HepG2 (cell line): ENCODE results near the gene PCGF2. TPM values are rescaled to one million over a fixed set of nuclear protein-coding genes. Genes with fewer than 3 reads are reported as not detected.
A peak's percentile ranks its signal among the peaks of the same experiment; 100 is the strongest.

ENCODE experiments used
- ATAC-seq: fragments of 200-7000 bp; cut with Tn5 transposase; 3 replicates; pipeline ENCODE4 v1.9.1; 2020; ENCODE audit warnings: mild to moderate bottlenecking, moderate library complexity
- BruUV-seq: library from RNA; stranded (reverse); fragments of 400-500 nt; replicated peaks from 2 replicates; lab custom pipeline; 2021; lab: Mats Ljungman, UMichigan
- CTCF ChIA-PET: fragments of 300-600 bp; formaldehyde crosslinking; extraction: SDS; loops from one replicate; lab custom pipeline; 2021; ENCODE audit warnings: low total read pairs, inconsistent platforms, low intra/inter-chr PET ratio; lab: Yijun Ruan, JAX
- POLR2A ChIA-PET: fragments of 350-600 bp; sonication (Branson Sonifier 250); formaldehyde crosslinking; loops from one replicate; lab custom pipeline; 2020; ENCODE audit warnings: antibody characterized with exemption, inconsistent platforms; lab: Yijun Ruan, JAX
- DNase-seq: peaks from one replicate; pipeline ENCODE4 v3.0.0-alpha.2; 2015; ENCODE audit warnings: low spot score
- FAIRE-seq: peaks from 3 replicates; lab custom pipeline; 2011; peaks lifted over from hg19 to GRCh38; lab: Jason Lieb, UNC
- H2AFZ ChIP-seq: one replicate; pipeline ENCODE4 v1.6.1; 2011; ENCODE audit warnings: low read length, inconsistent platforms
- H3K27ac ChIP-seq: fragments of 300-600 bp; 3 replicates; pipeline ENCODE4 v1.8.0; 2011; ENCODE audit warnings: mixed run types, mild to moderate bottlenecking, mixed read lengths, low read length, inconsistent platforms; ENCODE audit not compliant: insufficient read depth; ENCODE audit errors: extremely low read length
- H3K27me3 ChIP-seq, 2 experiments: fragments of 200-600 bp in 1 of 2; 2 replicates in 1 of 2; 3 replicates in 1 of 2; pipeline versions ENCODE4 v1.6.0 to v1.8.0; 2011; ENCODE audit warnings: low read length in 2 of 2, mild to moderate bottlenecking in 2 of 2, moderate library complexity in 2 of 2, inconsistent platforms in 1 of 2; ENCODE audit not compliant: insufficient read depth in 2 of 2, control insufficient read depth in 1 of 2
- H3K36me3 ChIP-seq, 2 experiments: fragments of 200-600 bp in 1 of 2; replicated peaks in 1 of 2; 2 replicates in 1 of 2; 3 replicates in 1 of 2; pipeline versions ENCODE4 v1.5.1 to v1.8.0; 2011; ENCODE audit warnings: low read length in 2 of 2, inconsistent platforms in 1 of 2; ENCODE audit not compliant: insufficient read depth in 2 of 2, control insufficient read depth in 1 of 2
- H3K4me1 ChIP-seq: 2 replicates; pipeline ENCODE4 v1.5.1; 2012; ENCODE audit warnings: low read length, inconsistent platforms; ENCODE audit not compliant: insufficient read depth
- H3K4me2 ChIP-seq: 2 replicates; pipeline ENCODE4 v1.6.0; 2011; ENCODE audit warnings: low read depth, low read length, inconsistent platforms
- H3K4me3 ChIP-seq, 3 experiments: fragments of 200-600 bp in 1 of 3; sonication (generic), shearing (Covaris generic) in 1 of 3; replicated peaks in 1 of 3; 2 replicates each; pipeline ENCODE4 v1.5.1; 2011 to 2016; ENCODE audit warnings: low read length in 3 of 3, inconsistent platforms in 2 of 3, low read depth in 2 of 3, mild to moderate bottlenecking in 2 of 3, control low read depth in 1 of 3, mixed read lengths in 1 of 3; ENCODE audit not compliant: insufficient read depth in 1 of 3
- H3K79me2 ChIP-seq: one replicate; pipeline ENCODE4 v1.6.1; 2011; ENCODE audit warnings: low read length, inconsistent platforms; ENCODE audit not compliant: insufficient read depth
- H3K9ac ChIP-seq: 2 replicates; pipeline ENCODE4 v1.6.0; 2011; ENCODE audit warnings: mild to moderate bottlenecking, low read depth, low read length, inconsistent platforms; ENCODE audit not compliant: insufficient read depth
- H3K9me3 ChIP-seq: 2 replicates; pipeline ENCODE4 v1.5.1; 2012; ENCODE audit warnings: mild to moderate bottlenecking, low read length
- H4K20me1 ChIP-seq: 2 replicates; pipeline ENCODE4 v1.6.0; 2011; ENCODE audit warnings: inconsistent platforms, mild to moderate bottlenecking, low read length, moderate library complexity; ENCODE audit not compliant: insufficient read depth
- AGO1 ChIP-seq: fragments of 200-400 bp; formaldehyde crosslinking; IDR thresholded peaks from 2 replicates; pipeline ENCODE4 v1.6.1; 2017; ENCODE audit warnings: mild to moderate bottlenecking, low read depth, low read length, moderate library complexity; ENCODE audit not compliant: poor library complexity, severe bottlenecking
- AGO2 ChIP-seq: fragments of 200-400 bp; formaldehyde crosslinking; optimal IDR thresholded peaks from 2 replicates; pipeline ENCODE3; 2017; ENCODE audit warnings: mild to moderate bottlenecking, low read depth, low read length, moderate library complexity
- HOXA5 ChIP-seq: sonication (generic); formaldehyde crosslinking; IDR thresholded peaks from 2 replicates; pipeline ENCODE4 v1.4.0; 2020; ENCODE audit warnings: missing genetic modification reagents
- PBX3 ChIP-seq: sonication (generic); formaldehyde crosslinking; IDR thresholded peaks from 2 replicates; pipeline ENCODE4 v1.8.1; 2023; ENCODE audit warnings: missing genetic modification reagents, inconsistent platforms, borderline replicate concordance
- RBFOX2 ChIP-seq: fragments of 200-400 bp; formaldehyde crosslinking; IDR thresholded peaks from 2 replicates; pipeline ENCODE4 v1.6.1; 2017; ENCODE audit warnings: low read depth, mild to moderate bottlenecking, low read length
- RBM22 ChIP-seq: fragments of 200-400 bp; formaldehyde crosslinking; optimal IDR thresholded peaks from 2 replicates; pipeline ENCODE3; 2017; ENCODE audit warnings: mild to moderate bottlenecking, low read length, moderate library complexity
- ZC3H13 ChIP-seq: sonication (generic); formaldehyde crosslinking; IDR thresholded peaks from 2 replicates; pipeline ENCODE4 v1.8.1; 2023; ENCODE audit warnings: mild to moderate bottlenecking, missing genetic modification reagents, moderate library complexity
- ZNF235 ChIP-seq: sonication (generic); formaldehyde crosslinking; IDR thresholded peaks from 2 replicates; pipeline ENCODE4 v1.8.1; 2023; ENCODE audit warnings: mild to moderate bottlenecking, missing genetic modification reagents, borderline replicate concordance
- ZNF3 ChIP-seq: IDR thresholded peaks from 2 replicates; pipeline ENCODE4 v1.7.0; 2017; ENCODE audit warnings: inconsistent platforms
- ZNF513 ChIP-seq: sonication (generic); formaldehyde crosslinking; conservative IDR thresholded peaks from 2 replicates; pipeline ENCODE4 v1.5.0; 2020; ENCODE audit warnings: missing genetic modification reagents
- WGBS: methylation state at CpG from one replicate; pipeline ENCODE4 v1.1.6; 2017; ENCODE audit warnings: low lambda C conversion rate; 5-methylcytosine and 5-hydroxymethylcytosine counted together
- in situ Hi-C: cut with HindIII; loops from 2 replicates; pipeline ENCODE4 v1.10.0; 2017; ENCODE audit warnings: low pct_unique_long_range_greater_than_20kb; ENCODE audit not compliant: extremely low pct_ligation_motif_present
- intact Hi-C: fragments of 100-400 bp; cut with micrococcal nuclease; formaldehyde crosslinking; loops from one replicate; pipeline ENCODE4 v1.10.0; 2022; ENCODE audit not compliant: unreplicated experiment
- polyA plus RNA-seq, 8 experiments: library from polyadenylated mRNA; depleted of rRNA in 3 of 8; stranded (reverse) in 7 of 8; unstranded in 1 of 8; fragments of >200 nt; fragmentation: Illumina TruSeq in 4 of 8; extraction: Trizol in 4 of 8; gene quantifications; 2 replicates each; pipeline versions ENCODE4 v1.2.1 to v1.2.3, GENCODE V29; 2011 to 2016; ENCODE audit warnings: low read depth in 4 of 8, missing spikeins in 1 of 8, mixed read lengths in 1 of 8; ENCODE audit not compliant: insufficient read depth in 1 of 8
- total RNA-seq, 5 experiments: library from RNA; depleted of rRNA; stranded (reverse); fragments of >200 nt; fragmentation: Illumina TruSeq; extraction: Trizol; gene quantifications; 2 replicates each; pipeline ENCODE4 v1.2.3, GENCODE V29; 2016; ENCODE audit warnings: low read depth in 1 of 5

Gene PCGF2
- total and polyA plus RNA-seq, 2 of the 13 experiments (the other 11 are each of a cell fraction or from before 2014, with no cell fraction given), result 11.6 to 29.4 TPM

DNA sequence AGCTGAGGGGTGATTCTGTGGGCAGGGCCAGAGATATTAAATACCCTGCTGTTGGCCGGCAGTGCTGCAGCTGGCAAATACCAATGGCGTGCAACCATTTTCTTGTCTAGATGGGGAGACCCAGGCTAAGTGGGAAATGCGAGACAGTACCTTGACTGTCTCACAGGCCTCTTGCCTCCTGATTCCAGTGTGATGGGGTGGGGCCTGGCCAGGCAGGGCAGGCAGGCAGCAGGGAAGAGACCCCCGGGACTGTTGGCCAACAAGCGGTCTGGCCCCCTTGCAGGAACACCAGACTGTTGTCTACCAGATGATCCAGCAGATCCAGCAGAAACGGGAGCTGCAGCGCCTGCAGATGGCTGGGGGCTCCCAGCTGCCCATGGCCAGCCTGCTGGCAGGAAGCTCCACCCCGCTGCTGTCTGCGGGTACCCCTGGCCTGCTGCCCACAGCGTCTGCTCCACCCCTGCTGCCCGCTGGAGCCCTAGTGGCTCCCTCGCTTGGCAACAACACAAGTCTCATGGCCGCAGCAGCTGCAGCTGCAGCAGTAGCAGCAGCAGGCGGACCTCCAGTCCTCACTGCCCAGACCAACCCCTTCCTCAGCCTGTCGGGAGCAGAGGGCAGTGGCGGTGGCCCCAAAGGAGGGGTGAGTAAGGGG is 23.7 kb downstream of the PCGF2 start:
- TF ChIP-seq HOXA5 (no peak), PBX3 (no peak), ZNF3 (CRISPR knock-in tag) (no peak), ZC3H13 (CRISPR knock-in tag) (no peak), AGO1 (peak; percentile 35), ZNF235 (CRISPR knock-in tag) (no peak), ZNF513 (CRISPR knock-in tag) (no peak), RBFOX2 (peak; percentile 61), RBM22 (peak; percentile 66), AGO2 (peak; percentile 89)
- TF ChIP-seq, all 625 proteins: peak for 4
- no TSS peak for BruUV-seq
- H3K27me3 ChIP-seq, result no peaks in the 10 kb centered on the region
- H4K20me1 ChIP-seq, result no peaks in the 10 kb centered on the region
- no peak overlapping the region for H3K27ac ChIP-seq
- intact Hi-C loops, result loop anchor here (5.0 kb wide), 1 partner anchor 373 kb away; no protein-coding TSS in a partner anchor
- in situ Hi-C loops, result no loop called here
- no peak overlapping the region for H2AFZ ChIP-seq
- no peak for ATAC-seq
- 100% methylated on average over 8 of the region's 16 CpGs for WGBS
- H3K4me3 ChIP-seq, result no peak overlapping the region
- ChIA-PET CTCF (no interaction called here), POLR2A (interaction anchor here (1.1 to 5.5 kb wide), 2 partner anchors 14 to 18 kb away, joined by 3 to 38 read pairs; partner anchors contain the start of gene MLLT6)
- H3K4me2 ChIP-seq, result no peak overlapping the region
- no peak overlapping the region for H3K9ac ChIP-seq
- no peaks in the 10 kb centered on the region for H3K9me3 ChIP-seq
- peaks cover 26% of the 10 kb centered on the region for H3K4me1 ChIP-seq
- H3K79me2 ChIP-seq, result no peaks in the 10 kb centered on the region
- H3K36me3 ChIP-seq, result peaks cover 26 to 42% of the 10 kb centered on the region in 2 experiments; a peak in 4 of 5 replicates
- no peak for FAIRE-seq
- no peak for DNase-seq
